ENCODE measurements around the gene IRF2BPL. TPM values are rescaled to one million over a fixed set of nuclear protein-coding genes. Genes with fewer than 3 reads are reported as not detected.

The IRF2BPL gene
- total RNA-seq, 1 experiment from 2014 or later, result 74.6 TPM

GRCh38 chr14:77062261-77062660 is 33.8 kb upstream of the IRF2BPL start:
- H3K27me3 ChIP-seq (ENCODE audit: insufficient read depth, low read length), result no peaks in the 10 kb centered on the region
- H3K9ac ChIP-seq (ENCODE audit: low read length), result no peak overlapping the region
- H3K4me1 ChIP-seq (ENCODE audit: control insufficient read depth in 1 of 2, insufficient read depth in 2 of 2, low read length in 2 of 2), result peaks cover 15 to 27% of the 10 kb centered on the region in 2 experiments
- BruUV-seq (replicated peaks), result no TSS peak
- H3K4me2 ChIP-seq (ENCODE audit: low read length), result no peak overlapping the region; the same call in 1 of the 2 replicates
- DNase-seq (ENCODE audit: low read depth, low spot score), result no peak
- H2AFZ ChIP-seq (ENCODE audit: low read depth, low read length, poor library complexity, severe bottlenecking), result no peak overlapping the region
- no peaks in the 10 kb centered on the region for H3K79me2 ChIP-seq (ENCODE audit: insufficient read depth, low read length)
- no peak overlapping the region for H3K4me3 ChIP-seq (replicated peaks in 1 of 2; ENCODE audit: low read depth in 1 of 2, low read length in 2 of 2)
- intact Hi-C loops (cut with micrococcal nuclease), result loop anchor here (10.0 kb wide), 1 partner anchor 347 kb away; no protein-coding TSS in a partner anchor
- ChIA-PET RAD21 (ENCODE audit: low non-redundant PET in 1 of 2, low total read pairs in 2 of 2, uncharacterized antibody in 2 of 2, unreplicated experiment in 2 of 2) (no interaction called here), CTCF (interaction anchor here (0.8 to 3.6 kb wide), 5 partner anchors 8 to 186 kb away, joined by 3 to 10 read pairs (median 4); no protein-coding TSS in a partner anchor), POLR2A (interaction anchor here (0.7 kb wide), 1 partner anchor 38 kb away, joined by 3 read pairs; no protein-coding TSS in a partner anchor)
- H3K36me3 ChIP-seq (ENCODE audit: control insufficient read depth in 1 of 2, insufficient read depth in 2 of 2, low read length in 2 of 2), result no peaks in the 10 kb centered on the region
- TF ChIP-seq JUND (IDR thresholded peaks at IDR 0.05) (no peak), MAX (IDR thresholded peaks at IDR 0.05) (no peak), POLR2A (IDR thresholded peaks at IDR 0.05; ENCODE audit: borderline replicate concordance, extremely low read depth, insufficient read depth, insufficient read length) (no peak), POLR2AphosphoS5 (IDR thresholded peaks at IDR 0.05; ENCODE audit: low read depth, low read length) (no peak), ZNF274 (IDR thresholded peaks at IDR 0.05; ENCODE audit: low read depth, low read length) (no peak), SP1 (IDR thresholded peaks at IDR 0.05; ENCODE audit: low read depth) (no peak), YY1 (IDR thresholded peaks at IDR 0.05; ENCODE audit: extremely low read depth, insufficient replicate concordance, low read depth, low read length) (no peak)
- no peak for ATAC-seq
- no peaks in the 10 kb centered on the region for H3K9me2 ChIP-seq (ENCODE audit: insufficient read depth)
- no peaks in the 10 kb centered on the region for H4K20me1 ChIP-seq (ENCODE audit: insufficient read depth)
- H3K27ac ChIP-seq (ENCODE audit: low read depth, low read length), result no peak overlapping the region
- H3K9me3 ChIP-seq (ENCODE audit: control insufficient read depth in 1 of 2, insufficient read depth in 1 of 2, low read depth in 1 of 2, low read length in 2 of 2), result no peaks in the 10 kb centered on the region

GRCh38 chr14:77061630-77062257 is 33.2 kb upstream of the IRF2BPL start:
- RAD21 ChIA-PET (ENCODE audit: low non-redundant PET in 1 of 2, low total read pairs in 2 of 2, uncharacterized antibody in 2 of 2, unreplicated experiment in 2 of 2), result no interaction called here
- no peak for ATAC-seq
- no peak overlapping the region for H3K27ac ChIP-seq (ENCODE audit: low read depth, low read length)
- H3K9me2 ChIP-seq (ENCODE audit: insufficient read depth), result no peaks in the 10 kb centered on the region
- no peak overlapping the region for H3K4me3 ChIP-seq (replicated peaks in 1 of 2; ENCODE audit: low read depth in 1 of 2, low read length in 2 of 2)
- intact Hi-C loops (cut with micrococcal nuclease), result loop anchor here (10.0 kb wide), 1 partner anchor 347 kb away; no protein-coding TSS in a partner anchor
- no TSS peak for BruUV-seq (replicated peaks)
- H3K9ac ChIP-seq (ENCODE audit: low read length), result no peak overlapping the region
- H3K36me3 ChIP-seq (ENCODE audit: control insufficient read depth in 1 of 2, insufficient read depth in 2 of 2, low read length in 2 of 2), result no peaks in the 10 kb centered on the region
- no peak overlapping the region for H2AFZ ChIP-seq (ENCODE audit: low read depth, low read length, poor library complexity, severe bottlenecking)
- CTCF ChIA-PET, result interaction anchor here (0.8 to 3.6 kb wide), 5 partner anchors 9 to 186 kb away, joined by 3 to 22 read pairs (median 6); no protein-coding TSS in a partner anchor
- no peaks in the 10 kb centered on the region for H3K27me3 ChIP-seq (ENCODE audit: insufficient read depth, low read length)
- H3K9me3 ChIP-seq (ENCODE audit: control insufficient read depth in 1 of 2, insufficient read depth in 1 of 2, low read depth in 1 of 2, low read length in 2 of 2), result no peaks in the 10 kb centered on the region
- no peaks in the 10 kb centered on the region for H3K79me2 ChIP-seq (ENCODE audit: insufficient read depth, low read length)
- no peak for DNase-seq (ENCODE audit: low read depth, low spot score)
- H3K4me2 ChIP-seq (ENCODE audit: low read length), result no peak overlapping the region; the same call in 1 of the 2 replicates
- peaks cover 15 to 27% of the 10 kb centered on the region in 2 experiments for H3K4me1 ChIP-seq (ENCODE audit: control insufficient read depth in 1 of 2, insufficient read depth in 2 of 2, low read length in 2 of 2)
- no peaks in the 10 kb centered on the region for H4K20me1 ChIP-seq (ENCODE audit: insufficient read depth)
- POLR2A ChIA-PET, result no interaction called here
- TF ChIP-seq POLR2A (IDR thresholded peaks at IDR 0.05; ENCODE audit: borderline replicate concordance, extremely low read depth, insufficient read depth, insufficient read length), result no peak
- TF ChIP-seq ELF1 (IDR thresholded peaks at IDR 0.05; ENCODE audit: borderline replicate concordance, low read depth), result no peak
- TF ChIP-seq TCF7L2 (IDR thresholded peaks at IDR 0.05; ENCODE audit: borderline replicate concordance, extremely low read depth, insufficient read depth, insufficient read length), result no peak
- no peak for TF ChIP-seq EZH2phosphoT487 (IDR thresholded peaks at IDR 0.05; ENCODE audit: borderline replicate concordance)
- TF ChIP-seq REST (IDR thresholded peaks at IDR 0.05; ENCODE audit: low read depth), result no peak
- TF ChIP-seq ATF3 (IDR thresholded peaks at IDR 0.05), result no peak
- no peak for TF ChIP-seq POLR2AphosphoS5 (IDR thresholded peaks at IDR 0.05; ENCODE audit: low read depth, low read length)
- no peak for TF ChIP-seq MAX (IDR thresholded peaks at IDR 0.05)
- no peak for TF ChIP-seq RAD21 (IDR thresholded peaks at IDR 0.05; ENCODE audit: low read depth)
- no peak for TF ChIP-seq YY1 (IDR thresholded peaks at IDR 0.05; ENCODE audit: extremely low read depth, insufficient replicate concordance, low read depth, low read length)
